Measurements from ENCODE around the gene CEP41.

CEP41 gene

GRCh38 chr7:130367836-130368746, 72.7 kb downstream of the CEP41 start:
- DNase-seq (ENCODE audit: low read depth), result no peak

GRCh38 chr7:130367088-130367755, 73.6 kb downstream of the CEP41 start:
- no peak for DNase-seq (ENCODE audit: low read depth)

DNA sequence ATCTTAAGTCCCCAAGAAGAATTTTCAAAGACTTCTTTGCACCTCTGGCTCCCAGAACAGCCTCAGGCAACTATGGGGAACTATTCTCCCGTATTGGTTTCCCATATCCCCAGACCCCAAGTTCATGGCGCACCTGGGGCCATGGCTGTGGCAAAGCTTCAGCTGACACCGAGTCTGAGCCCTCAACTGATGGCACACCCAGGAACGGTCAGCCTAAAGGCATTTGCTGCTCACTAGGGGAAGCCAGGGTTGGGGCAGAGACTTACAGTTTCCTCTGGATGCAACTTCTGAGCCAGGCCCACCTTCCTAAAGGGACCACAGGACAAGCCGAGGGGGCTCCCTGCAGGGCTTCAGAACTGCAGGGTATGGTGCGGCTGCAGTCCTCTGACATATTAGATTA, 74.3 kb downstream of the CEP41 start:
- no peak for DNase-seq (ENCODE audit: low read depth)

DNA sequence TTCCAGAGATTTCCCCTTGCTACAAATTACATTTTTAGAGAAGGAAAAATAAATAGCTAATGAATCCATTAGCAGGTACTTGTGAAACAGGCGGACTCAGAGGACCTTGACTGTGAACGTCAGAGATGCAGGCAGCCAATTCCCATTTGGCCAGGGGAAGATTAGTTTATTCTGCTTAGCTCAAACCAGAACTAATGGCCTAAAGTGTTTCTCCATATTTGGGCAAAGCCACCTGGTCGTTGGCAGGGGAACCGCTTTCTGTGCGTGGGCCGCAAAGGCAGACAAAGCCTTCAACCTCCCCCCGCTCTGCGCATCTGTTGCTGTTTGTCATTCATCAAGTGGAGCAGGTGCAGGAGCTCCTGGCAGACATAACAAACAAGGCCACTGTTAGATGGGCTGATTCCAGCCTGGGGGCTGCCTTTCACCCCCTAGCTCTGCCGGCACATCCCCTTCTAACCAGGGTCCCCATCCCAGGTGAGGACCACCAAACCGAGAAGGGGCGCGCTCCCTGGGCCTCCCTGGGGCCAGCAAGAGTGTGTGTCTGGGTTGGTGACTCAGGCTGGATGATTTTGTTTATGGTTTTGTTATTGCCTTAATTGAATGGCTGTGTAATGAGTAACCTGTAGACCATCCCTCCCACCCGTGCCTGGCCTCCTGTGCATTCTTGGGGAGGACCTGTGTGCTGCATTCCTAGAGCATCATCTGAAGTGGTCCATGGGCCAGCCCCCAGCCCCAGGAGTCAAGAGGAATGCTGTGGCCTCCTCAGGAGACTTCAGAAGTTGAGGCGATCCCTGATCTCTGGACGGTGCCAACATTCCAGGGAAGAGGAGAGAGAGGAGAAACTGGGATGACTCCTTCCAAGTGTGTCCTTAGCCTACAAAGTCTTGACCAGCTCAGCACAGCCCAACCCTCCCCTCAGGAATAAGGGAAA, 75.0 kb downstream of the CEP41 start:
- no peak for DNase-seq (ENCODE audit: low read depth)

DNA sequence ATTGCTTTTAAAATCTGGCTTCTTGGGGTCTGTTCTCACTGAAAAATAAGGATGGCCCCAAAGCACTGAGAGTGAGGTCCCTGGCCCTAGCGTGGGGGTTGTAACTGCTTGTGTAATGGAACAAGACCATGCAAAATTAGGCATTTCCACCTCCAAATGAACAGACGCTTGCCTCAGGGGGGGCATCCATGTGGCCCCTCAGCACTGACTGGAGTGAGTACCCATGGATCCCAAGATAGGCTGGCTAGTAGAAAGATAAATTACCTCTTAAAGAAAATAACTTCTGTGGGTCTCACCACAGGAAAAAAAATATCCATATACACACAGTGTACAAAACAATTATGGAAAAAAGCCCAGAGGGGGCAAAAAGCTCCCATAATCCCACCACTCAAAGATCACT, 75.7 kb downstream of the CEP41 start:
- no peak for DNase-seq (ENCODE audit: low read depth)

GRCh38 chr7:130364451-130364850, 76.4 kb downstream of the CEP41 start:
- DNase-seq (ENCODE audit: low read depth), result no peak

- no peak for DNase-seq (ENCODE audit: low read depth)
These were observed 77.6 kb downstream of the CEP41 start for GRCh38 chr7:130363026-130363847.

GRCh38 chr7:130362251-130362816, 78.5 kb downstream of the CEP41 start:
- no peak for DNase-seq (ENCODE audit: low read depth)

DNA sequence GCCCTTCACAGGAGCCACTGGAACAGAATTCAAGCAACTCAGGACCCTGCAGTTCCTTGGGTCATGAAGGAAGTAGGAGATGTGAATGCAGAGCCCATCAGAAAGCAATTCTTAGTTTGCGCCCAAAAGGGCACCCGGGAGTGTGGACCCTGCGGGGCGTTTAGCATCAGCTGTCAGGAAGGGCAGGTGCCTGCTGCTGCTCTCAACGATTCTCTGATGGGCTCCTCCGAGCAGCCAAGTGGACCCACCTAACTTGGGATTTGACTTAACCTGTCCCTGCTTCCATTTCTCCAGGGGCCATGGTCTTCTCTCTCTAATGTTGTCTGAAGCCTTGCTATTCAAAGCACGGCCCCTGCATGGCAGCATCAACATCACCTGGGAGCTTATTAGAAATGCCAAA, 79.1 kb downstream of the CEP41 start:
- DNase-seq (ENCODE audit: low read depth), result no peak

GRCh38 chr7:130360518-130360917, 80.3 kb downstream of the CEP41 start:
- DNase-seq (ENCODE audit: low read depth), result no peak

GRCh38 chr7:130359276-130359857, 81.4 kb downstream of the CEP41 start:
- no peak for DNase-seq (ENCODE audit: low read depth)

GRCh38 chr7:130358471-130358870, 82.3 kb downstream of the CEP41 start:
- DNase-seq (ENCODE audit: low read depth), result no peak

GRCh38 chr7:130356876-130357611, 83.8 kb downstream of the CEP41 start:
- DNase-seq (ENCODE audit: low read depth), result no peak

DNA sequence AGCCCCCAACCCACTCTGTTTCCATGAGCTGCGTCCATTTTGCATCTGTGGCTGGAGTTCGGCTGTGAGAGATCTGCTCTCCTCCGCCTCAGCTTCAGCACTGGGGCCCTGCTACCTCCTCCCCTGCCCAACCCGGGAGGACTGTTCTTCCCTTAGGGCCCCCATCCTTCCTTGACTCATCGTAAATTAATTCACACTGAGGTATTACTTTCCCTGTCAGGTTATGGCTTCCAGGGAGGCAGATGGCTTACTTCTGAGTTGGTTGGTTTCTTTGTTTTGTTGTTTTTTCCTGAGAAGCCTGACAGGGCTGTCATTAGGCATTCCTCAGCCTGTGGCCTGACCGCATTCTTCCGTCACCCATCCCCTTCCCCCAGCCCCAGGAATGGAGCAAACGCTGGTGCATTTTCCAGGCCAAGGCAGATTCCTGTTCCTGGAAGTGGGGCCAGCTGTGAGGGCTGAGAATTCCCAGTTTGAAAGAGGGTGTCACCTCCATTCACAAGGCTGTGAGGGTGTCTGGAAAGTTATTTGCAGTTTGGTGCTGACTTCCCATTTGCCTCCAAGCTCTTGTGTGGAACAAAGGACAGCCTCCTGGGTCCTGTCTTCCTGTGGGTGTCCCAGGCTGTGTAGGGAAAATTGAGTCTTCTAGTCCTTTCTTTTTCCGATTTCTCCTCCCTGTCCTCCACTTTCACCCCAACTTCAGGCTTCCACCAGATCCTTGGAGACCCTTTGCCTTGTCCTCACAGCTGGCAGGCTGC, 84.5 kb downstream of the CEP41 start:
- no peak for DNase-seq (ENCODE audit: low read depth)

GRCh38 chr7:130353196-130353595, 87.6 kb downstream of the CEP41 start:
- no peak for DNase-seq (ENCODE audit: low read depth)

GRCh38 chr7:130352194-130353074, 88.4 kb downstream of the CEP41 start:
- no peak for DNase-seq (ENCODE audit: low read depth)

DNA sequence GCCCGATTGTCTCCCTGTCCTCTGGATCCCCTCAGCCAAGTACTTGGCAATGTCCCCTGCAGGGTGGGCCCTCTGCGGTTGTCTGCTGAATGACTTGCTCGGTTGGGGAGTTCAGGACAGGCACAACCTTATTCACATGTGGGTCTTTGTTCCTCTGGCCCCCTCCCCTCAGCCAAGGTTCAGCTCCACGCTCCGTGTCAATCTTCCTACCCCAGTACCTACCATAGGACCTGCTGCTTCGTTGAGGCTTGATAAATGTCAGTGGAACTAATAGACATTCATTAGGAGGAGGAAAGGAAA, 89.1 kb downstream of the CEP41 start:
- DNase-seq (ENCODE audit: low read depth), result no peak

Measured in activated T-helper 1 cell treated with Interleukin-2 at 50 U/mL for 16 hours (primary cell).